ENCODE measurements around the gene BRD7. TPM values are rescaled to one million over a fixed set of nuclear protein-coding genes. Genes with fewer than 3 reads are reported as not detected.

Gene BRD7
- total RNA-seq, 2 experiments from 2014 or later = 96.7 to 101 TPM

DNA sequence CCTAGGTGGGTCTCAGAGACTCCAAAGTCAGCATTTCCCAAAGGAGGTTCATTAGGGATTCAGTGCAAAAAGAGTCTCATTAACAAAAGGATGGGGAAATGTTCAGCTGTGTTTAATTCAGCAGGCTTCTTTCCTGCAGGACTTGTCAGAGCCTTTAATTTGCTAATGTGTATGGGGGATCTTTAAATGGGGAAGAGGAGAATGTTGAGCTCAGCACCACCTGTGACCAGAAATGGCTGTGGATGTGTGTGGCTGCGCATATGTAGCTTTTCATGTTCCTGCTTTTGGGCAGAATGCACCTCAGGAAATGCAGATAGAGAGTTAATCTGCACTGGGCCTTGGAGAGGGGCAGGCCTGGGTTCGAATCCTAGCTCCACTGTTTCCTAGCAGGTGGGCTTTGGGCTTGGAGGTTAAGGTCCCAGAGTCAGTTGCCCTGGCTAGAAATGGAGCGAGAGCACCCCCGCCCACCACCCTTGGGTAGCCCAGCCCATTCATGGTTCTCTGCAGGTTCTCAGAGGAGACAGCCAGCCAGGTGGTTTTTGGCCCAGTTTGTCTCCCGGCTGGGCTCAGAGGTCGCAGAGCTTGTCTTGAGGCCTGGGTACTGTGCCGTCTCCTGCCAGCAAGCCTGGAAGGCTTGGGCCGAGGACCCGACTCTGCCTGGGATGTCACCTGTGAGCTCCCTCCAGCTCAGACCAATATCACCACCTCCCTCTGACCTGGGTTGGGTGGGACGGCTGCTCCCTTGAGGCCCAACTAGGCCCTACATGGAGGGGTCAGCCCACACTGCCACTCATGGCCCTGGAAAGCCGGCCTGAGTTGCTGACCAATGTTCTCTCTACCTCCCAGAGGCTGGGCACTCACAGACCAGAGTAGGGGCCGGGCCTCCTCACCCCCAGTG, 93.1 kb downstream of the BRD7 start:
- Mint-ChIP-seq H3K4me3 (peak overlapping the region; percentile 91), H3K27ac (peak overlapping the region; percentile 99), H3K36me3 (ENCODE audit: low read depth) (peaks cover 19% of the 10 kb centered on the region), H3K4me1 (ENCODE audit: low read depth) (peaks cover 94% of the 10 kb centered on the region), H3K27me3 (ENCODE audit: low read depth) (no peaks in the 10 kb centered on the region), H3K9me3 (peaks cover 7% of the 10 kb centered on the region)
- DNase-seq = no peak
- intact Hi-C loops (cut with micrococcal nuclease) = loop anchor here (2.0 to 5.0 kb wide), 5 partner anchors 31 to 272 kb away; partner anchors contain the start of genes CNEP1R1 and NKD1
- CTCF ChIA-PET = interaction anchor here (0.6 to 3.7 kb wide), 9 partner anchors 10 to 531 kb away, joined by 3 to 30 read pairs (median 4); partner anchors contain the start of genes ADCY7 and CNEP1R1

DNA sequence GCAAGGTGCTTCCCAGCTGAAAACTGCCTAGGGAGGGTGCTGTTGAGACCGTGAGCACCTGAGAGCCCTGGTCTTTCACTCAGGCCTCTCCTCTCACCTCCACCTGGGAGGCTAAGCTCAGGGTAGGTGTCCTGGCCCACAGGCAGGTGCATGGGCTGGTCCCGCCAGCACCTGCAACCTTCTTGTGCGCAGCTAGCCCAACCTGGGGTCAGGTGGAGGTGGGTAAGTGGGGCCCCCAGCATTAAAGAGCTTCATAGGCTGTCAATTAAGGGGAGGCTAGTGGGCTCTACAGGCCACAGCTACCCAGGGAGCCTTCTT, 93.7 kb downstream of the BRD7 start:
- peaks cover 94% of the 10 kb centered on the region for H3K4me1 Mint-ChIP-seq (ENCODE audit: low read depth)
- intact Hi-C loops (cut with micrococcal nuclease) = loop anchor here (5.0 kb wide), 4 partner anchors 103 to 272 kb away; partner anchors contain the start of genes CNEP1R1 and NKD1
- H3K4me3 Mint-ChIP-seq = peak overlapping the region; percentile 91
- H3K9me3 Mint-ChIP-seq = peaks cover 7% of the 10 kb centered on the region
- H3K27me3 Mint-ChIP-seq (ENCODE audit: low read depth) = no peaks in the 10 kb centered on the region
- CTCF ChIA-PET = interaction anchor here (0.9 to 3.7 kb wide), 9 partner anchors 10 to 531 kb away, joined by 3 to 30 read pairs (median 4); partner anchors contain the start of genes ADCY7 and CNEP1R1
- H3K36me3 Mint-ChIP-seq (ENCODE audit: low read depth) = peaks cover 19% of the 10 kb centered on the region
- DNase-seq = no peak
- peak overlapping the region; percentile 99 for H3K27ac Mint-ChIP-seq

DNA sequence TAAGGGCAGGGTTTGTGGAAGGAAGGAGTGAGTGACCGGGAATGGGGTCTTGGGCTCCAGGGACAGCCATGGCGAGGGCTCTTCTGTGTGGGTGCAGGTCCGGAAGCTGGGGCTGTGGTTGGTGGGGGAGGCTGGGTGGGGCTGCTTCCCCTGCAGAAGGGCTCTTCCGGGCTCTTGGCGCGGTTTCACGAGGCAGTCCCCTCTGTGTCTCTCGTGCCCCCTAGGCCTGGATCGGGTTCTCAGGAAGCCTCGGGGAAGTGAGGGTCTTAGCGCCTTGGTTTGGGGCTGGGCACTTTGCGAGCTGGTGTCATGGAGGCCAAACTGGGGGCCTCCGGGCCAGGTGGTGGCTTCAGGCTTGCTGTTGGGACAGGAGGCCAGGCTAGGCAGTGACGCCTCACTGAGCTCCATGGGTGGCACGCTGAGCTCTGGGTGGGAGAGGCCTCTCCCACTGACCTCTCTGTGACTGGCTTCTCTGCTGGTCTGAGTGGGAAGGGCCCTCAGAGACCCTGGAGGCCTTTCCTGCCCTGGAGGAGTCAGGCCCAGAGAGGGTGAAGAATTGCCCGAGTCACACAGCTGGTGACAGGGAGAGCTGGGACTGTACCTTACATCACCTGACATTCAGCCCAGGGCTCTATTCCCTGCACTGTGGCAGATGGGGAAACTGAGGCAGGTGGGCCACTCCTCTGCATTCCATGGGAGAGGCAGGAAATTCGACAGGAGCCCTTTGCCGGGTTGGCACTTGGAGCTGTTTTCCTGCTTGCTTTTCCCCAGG, 94.3 kb downstream of the BRD7 start:
- Mint-ChIP-seq H3K36me3 (ENCODE audit: low read depth) (peaks cover 19% of the 10 kb centered on the region), H3K27me3 (ENCODE audit: low read depth) (no peaks in the 10 kb centered on the region), H3K4me1 (ENCODE audit: low read depth) (peaks cover 94% of the 10 kb centered on the region), H3K27ac (peak overlapping the region; percentile 99), H3K4me3 (peak overlapping the region; percentile 91), H3K9me3 (peaks cover 7% of the 10 kb centered on the region)
- CTCF ChIA-PET = interaction anchor here (0.9 to 3.7 kb wide), 12 partner anchors 9 to 532 kb away, joined by 3 to 30 read pairs (median 4); partner anchors contain the start of genes ADCY7 and CNEP1R1
- intact Hi-C loops (cut with micrococcal nuclease) = loop anchor here (1.0 to 5.0 kb wide), 5 partner anchors 102 to 273 kb away; partner anchors contain the start of genes CNEP1R1 and NKD1
- peak; percentile 62 for DNase-seq

DNA sequence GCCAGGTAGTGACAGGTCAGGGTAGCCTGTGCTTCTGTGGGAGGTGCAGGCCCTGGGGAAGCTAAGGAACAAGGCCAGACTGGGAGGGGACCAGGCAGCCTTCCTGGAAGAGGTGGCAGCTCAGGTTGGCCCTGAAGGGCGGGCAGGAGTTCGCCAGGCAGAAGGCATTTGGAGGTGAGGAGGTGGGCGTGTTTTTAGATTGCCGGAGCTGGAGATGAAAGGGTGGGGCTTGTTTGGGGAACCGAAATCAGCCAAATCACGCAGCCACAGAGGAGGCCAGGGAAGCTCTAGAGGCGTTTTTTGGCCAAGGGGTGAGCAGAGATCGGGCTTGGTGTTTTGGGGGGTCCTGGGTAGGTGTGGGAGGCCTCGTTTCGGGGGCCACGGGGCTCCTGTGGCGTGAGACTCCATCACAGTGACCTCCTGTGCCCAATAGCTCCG, 94.9 kb downstream of the BRD7 start:
- H3K27ac Mint-ChIP-seq = peak overlapping the region; percentile 99
- CTCF ChIA-PET = interaction anchor here (0.8 to 3.7 kb wide), 10 partner anchors 9 to 249 kb away, joined by 3 to 30 read pairs (median 5); partner anchors contain the start of genes ADCY7 and CNEP1R1
- H3K27me3 Mint-ChIP-seq (ENCODE audit: low read depth) = no peaks in the 10 kb centered on the region
- peaks cover 94% of the 10 kb centered on the region for H3K4me1 Mint-ChIP-seq (ENCODE audit: low read depth)
- intact Hi-C loops (cut with micrococcal nuclease) = loop anchor here (1.0 kb wide), 1 partner anchor 152 kb away; no protein-coding TSS in a partner anchor
- H3K4me3 Mint-ChIP-seq = peak overlapping the region; percentile 91
- DNase-seq = peak; percentile 70
- peaks cover 19% of the 10 kb centered on the region for H3K36me3 Mint-ChIP-seq (ENCODE audit: low read depth)
- H3K9me3 Mint-ChIP-seq = peaks cover 7% of the 10 kb centered on the region

DNA sequence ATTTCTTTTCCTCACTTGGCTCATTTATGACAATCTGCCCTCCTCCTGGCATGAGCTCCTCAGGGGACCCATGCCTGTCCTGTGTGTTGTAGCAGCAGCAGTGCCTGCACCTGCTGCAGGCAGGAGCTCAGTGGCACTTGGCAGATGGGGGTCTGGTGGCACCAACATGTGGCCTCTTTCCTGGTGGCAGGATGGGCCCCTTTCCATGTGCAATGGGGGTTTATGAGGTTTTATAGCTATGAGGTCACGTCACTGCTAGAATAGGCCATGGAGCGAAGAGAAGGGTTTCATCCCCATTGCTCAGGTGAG, 95.5 kb downstream of the BRD7 start:
- peak overlapping the region; percentile 91 for H3K4me3 Mint-ChIP-seq
- H3K27me3 Mint-ChIP-seq (ENCODE audit: low read depth) = no peaks in the 10 kb centered on the region
- CTCF ChIA-PET = interaction anchor here (0.8 to 3.7 kb wide), 9 partner anchors 8 to 248 kb away, joined by 3 to 30 read pairs (median 5); partner anchors contain the start of genes ADCY7 and CNEP1R1
- H3K36me3 Mint-ChIP-seq (ENCODE audit: low read depth) = peaks cover 17% of the 10 kb centered on the region
- intact Hi-C loops (cut with micrococcal nuclease) = no loop called here
- H3K4me1 Mint-ChIP-seq (ENCODE audit: low read depth) = peaks cover 93% of the 10 kb centered on the region
- peaks cover 5% of the 10 kb centered on the region for H3K9me3 Mint-ChIP-seq
- peak overlapping the region; percentile 99 for H3K27ac Mint-ChIP-seq
- no peak for DNase-seq

DNA sequence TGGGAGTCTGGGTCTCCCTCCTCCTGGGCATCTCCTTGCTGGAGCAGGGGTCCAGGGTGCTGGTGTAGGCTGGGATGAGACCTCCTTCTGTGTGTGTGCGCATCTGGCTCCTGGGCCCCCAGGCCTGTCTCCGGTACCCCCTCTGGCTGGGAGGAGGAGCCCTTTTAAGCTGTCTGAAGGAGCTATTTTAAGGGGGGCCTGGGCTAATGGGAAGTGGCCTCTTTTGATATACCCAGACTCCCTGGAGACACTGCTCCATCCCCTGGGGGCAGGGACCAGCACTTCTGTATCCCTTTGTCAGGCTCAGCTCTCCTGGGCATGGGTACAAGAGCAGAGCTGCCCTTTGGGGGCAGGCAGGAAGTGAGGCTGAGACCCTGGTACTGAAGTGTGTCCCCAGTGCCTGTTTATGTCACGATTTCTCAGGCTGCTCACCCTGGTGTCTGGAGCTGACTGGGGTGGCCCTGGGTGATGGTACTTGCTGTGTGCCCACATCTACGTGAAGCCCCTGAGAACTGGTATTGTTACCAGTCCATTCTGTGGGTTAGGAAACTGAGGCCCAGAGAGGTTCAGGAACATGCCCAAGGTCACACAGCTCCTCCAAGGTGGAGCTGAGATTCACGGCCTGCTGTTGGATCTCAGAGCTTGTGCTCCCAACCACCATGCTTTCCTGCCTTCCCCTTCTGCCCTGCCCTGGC, 96.0 kb downstream of the BRD7 start:
- no peak for DNase-seq
- intact Hi-C loops (cut with micrococcal nuclease) = no loop called here
- H3K9me3 Mint-ChIP-seq = peaks cover 1% of the 10 kb centered on the region
- no peak overlapping the region for H3K4me3 Mint-ChIP-seq
- peak overlapping the region; percentile 99 for H3K27ac Mint-ChIP-seq
- peaks cover 91% of the 10 kb centered on the region for H3K4me1 Mint-ChIP-seq (ENCODE audit: low read depth)
- CTCF ChIA-PET = interaction anchor here (0.8 to 3.7 kb wide), 8 partner anchors 7 to 248 kb away, joined by 3 to 30 read pairs (median 5); partner anchors contain the start of genes ADCY7 and CNEP1R1
- peaks cover 12% of the 10 kb centered on the region for H3K36me3 Mint-ChIP-seq (ENCODE audit: low read depth)
- H3K27me3 Mint-ChIP-seq (ENCODE audit: low read depth) = no peaks in the 10 kb centered on the region

DNA sequence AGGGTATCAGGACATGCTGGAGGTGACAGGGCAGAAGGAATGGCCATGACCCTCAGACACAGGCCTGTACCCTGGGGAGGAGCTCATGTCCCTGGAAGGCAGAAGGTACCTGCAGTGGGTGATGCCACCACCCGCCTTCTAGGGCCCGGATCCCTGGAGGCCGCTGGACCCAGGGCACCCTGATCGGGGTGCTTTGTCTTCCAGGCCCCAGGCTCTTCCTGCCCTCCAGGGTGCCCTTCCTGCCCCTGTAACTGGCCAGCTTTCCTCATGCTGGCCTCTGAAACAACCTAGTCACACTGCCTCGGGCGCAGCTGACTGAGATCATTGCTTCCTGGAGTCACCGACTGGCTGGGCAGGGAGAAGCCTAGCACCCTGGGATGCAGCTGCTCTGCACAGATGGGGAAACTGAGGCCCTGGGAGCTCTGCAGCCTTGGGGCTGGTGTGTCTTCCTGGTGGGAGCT, 96.6 kb downstream of the BRD7 start:
- intact Hi-C loops (cut with micrococcal nuclease) = no loop called here
- CTCF ChIA-PET = interaction anchor here (0.7 to 2.0 kb wide), 4 partner anchors 11 to 392 kb away, joined by 3 to 8 read pairs (median 4); no protein-coding TSS in a partner anchor
- H3K27me3 Mint-ChIP-seq (ENCODE audit: low read depth) = no peaks in the 10 kb centered on the region

DNA sequence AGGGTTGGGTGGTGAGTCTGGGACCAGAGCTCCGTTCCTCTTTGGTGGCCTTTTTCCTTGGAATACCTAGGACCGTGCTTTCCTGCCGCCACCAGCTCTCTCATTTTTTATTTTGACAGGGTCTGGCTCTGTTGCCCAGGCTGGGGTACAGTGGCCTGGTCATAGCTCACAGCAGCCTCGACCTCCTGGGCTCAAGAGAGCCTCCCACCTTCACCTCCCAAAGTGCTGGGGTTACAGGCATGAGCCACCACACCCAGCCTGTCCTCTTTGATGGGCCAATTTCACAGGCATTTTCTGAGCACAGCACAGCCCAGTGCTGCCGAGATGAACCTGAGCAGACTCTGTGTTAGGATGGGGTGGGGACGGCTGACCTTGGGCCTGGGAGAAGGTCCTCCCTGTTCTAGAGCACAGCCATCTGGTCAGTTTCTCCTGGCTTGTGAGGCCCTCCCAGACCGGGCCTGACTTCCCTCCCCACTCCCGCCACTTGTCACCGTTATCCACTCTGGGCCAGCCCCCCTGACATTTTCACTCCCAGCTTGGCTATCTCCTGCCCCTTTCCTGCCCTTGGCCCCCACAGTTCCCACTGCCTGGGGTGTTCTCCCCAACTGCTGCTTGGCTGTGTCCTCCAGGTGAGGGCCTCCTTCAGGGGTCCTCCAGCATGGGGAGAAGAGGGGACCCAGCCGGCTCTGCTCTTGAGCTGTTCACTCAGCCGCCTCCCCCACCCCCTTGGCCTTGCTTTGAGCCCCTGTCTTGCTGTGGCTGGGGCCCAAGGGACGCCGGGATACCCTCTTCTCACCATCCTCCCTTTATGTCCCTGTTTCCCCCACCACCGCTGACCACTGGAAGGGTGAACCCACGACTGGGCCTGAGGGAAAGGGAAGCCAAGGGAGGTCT, 97.4 kb downstream of the BRD7 start:
- Mint-ChIP-seq H3K36me3 (ENCODE audit: low read depth) (peaks cover 14% of the 10 kb centered on the region), H3K27me3 (ENCODE audit: low read depth) (no peaks in the 10 kb centered on the region), H3K4me1 (ENCODE audit: low read depth) (peaks cover 78% of the 10 kb centered on the region), H3K9me3 (no peaks in the 10 kb centered on the region), H3K27ac (peak overlapping the region; percentile 36), H3K4me3 (no peak overlapping the region)
- no peak for DNase-seq
- intact Hi-C loops (cut with micrococcal nuclease) = no loop called here
- CTCF ChIA-PET = interaction anchor here (0.7 to 0.9 kb wide), 2 partner anchors 246 to 393 kb away, joined by 3 to 4 read pairs; partner anchors contain the start of gene CNEP1R1

More for the DNA sequence above, 96.6 kb downstream of the BRD7 start:
- H3K4me1 Mint-ChIP-seq (ENCODE audit: low read depth) = peaks cover 84% of the 10 kb centered on the region
- DNase-seq = no peak
- peaks cover 12% of the 10 kb centered on the region for H3K36me3 Mint-ChIP-seq (ENCODE audit: low read depth)
- H3K4me3 Mint-ChIP-seq = no peak overlapping the region
- H3K27ac Mint-ChIP-seq = peak overlapping the region; percentile 99
- peaks cover 1% of the 10 kb centered on the region for H3K9me3 Mint-ChIP-seq

DNA sequence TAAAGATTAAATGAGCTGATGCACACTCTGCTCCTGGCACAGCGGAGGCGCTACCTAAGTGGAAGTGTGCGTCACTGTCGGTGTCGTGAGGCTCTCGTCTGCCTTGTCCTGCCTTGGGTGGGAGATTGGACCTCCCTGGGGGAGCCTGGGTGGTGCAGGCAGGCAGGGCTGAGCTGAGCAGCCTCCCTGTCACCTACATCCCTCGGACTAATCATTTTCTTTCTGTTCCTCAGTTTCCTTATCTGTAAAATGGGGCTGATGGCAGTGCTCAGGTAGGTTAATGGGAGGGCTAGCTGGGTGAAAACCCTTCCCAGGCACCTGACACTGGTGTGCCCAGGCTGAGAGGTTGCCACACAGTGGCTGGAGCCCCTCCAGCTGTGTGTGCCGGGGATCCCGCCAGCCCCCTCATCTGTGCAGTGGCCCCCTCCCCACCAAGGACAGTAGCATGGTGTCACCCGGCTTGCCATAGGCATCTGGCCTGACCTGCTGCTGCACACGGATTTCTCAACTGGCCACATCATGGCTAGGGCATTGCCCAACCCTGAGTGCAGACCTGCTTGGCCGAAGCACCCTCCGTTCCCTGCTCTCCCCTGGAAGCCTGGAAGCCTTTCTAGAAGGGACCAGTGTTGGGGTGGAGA, 98.2 kb downstream of the BRD7 start:
- Mint-ChIP-seq H3K36me3 (ENCODE audit: low read depth) (peaks cover 14% of the 10 kb centered on the region), H3K4me3 (no peak overlapping the region), H3K27ac (peak overlapping the region; percentile 12), H3K9me3 (no peaks in the 10 kb centered on the region), H3K4me1 (ENCODE audit: low read depth) (peaks cover 78% of the 10 kb centered on the region), H3K27me3 (ENCODE audit: low read depth) (no peaks in the 10 kb centered on the region)
- intact Hi-C loops (cut with micrococcal nuclease) = no loop called here
- CTCF ChIA-PET = interaction anchor here (0.9 to 1.3 kb wide), 2 partner anchors 57 to 245 kb away, joined by 3 to 4 read pairs; partner anchors contain the start of gene CNEP1R1
- DNase-seq = peak; percentile 6

DNA sequence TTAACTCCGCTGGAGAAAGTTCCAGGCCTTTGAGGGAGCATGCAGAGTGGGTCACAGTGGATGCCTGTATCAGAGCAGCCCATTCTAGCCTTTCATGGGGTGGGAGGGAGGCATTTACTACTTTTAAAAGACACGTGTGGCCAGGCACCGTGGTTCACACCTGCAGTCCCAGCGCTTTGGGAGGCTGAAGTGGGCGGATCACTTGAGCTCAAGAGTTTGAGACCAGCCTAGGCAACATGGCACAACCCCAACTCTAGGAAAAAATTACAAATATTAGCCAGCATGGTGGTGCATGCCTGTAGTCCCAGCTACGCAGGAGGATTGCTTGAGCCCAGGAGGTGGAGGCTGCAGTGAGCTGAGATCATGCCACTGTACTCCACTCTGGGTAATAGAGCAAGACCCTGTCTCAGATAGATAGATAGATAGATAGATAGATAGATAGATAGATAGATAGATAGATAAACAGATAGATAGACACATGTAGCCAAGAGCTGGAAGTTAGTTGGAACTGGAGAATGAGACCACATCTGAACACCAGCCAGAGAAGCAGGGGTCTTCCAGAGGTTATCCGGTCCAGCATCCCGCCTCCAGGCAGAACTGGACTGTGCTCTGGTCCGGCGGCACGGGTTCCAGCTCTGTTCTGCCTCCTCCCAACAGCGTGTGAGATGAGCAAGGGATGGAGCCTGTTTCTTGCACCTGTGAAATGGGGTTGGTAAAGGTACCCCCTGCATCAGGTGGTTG, 98.8 kb downstream of the BRD7 start:
- H3K27ac Mint-ChIP-seq = peak overlapping the region; percentile 26
- no peaks in the 10 kb centered on the region for H3K9me3 Mint-ChIP-seq
- H3K27me3 Mint-ChIP-seq (ENCODE audit: low read depth) = no peaks in the 10 kb centered on the region
- H3K4me1 Mint-ChIP-seq (ENCODE audit: low read depth) = peaks cover 77% of the 10 kb centered on the region
- CTCF ChIA-PET = interaction anchor here (0.9 to 1.3 kb wide), 2 partner anchors 57 to 245 kb away, joined by 3 to 4 read pairs; partner anchors contain the start of gene CNEP1R1
- peaks cover 11% of the 10 kb centered on the region for H3K36me3 Mint-ChIP-seq (ENCODE audit: low read depth)
- intact Hi-C loops (cut with micrococcal nuclease) = loop anchor here (5.0 kb wide), 2 partner anchors 97 to 203 kb away; partner anchors contain the start of genes BRD7 and HEATR3
- no peak overlapping the region for H3K4me3 Mint-ChIP-seq
- DNase-seq = peak; percentile 5
